Measurements from ENCODE around the gene C12orf60.

Gene C12orf60

GRCh38 chr12:14836336-14837210, 33.1 kb downstream of the C12orf60 start:
- peak overlapping the region; percentile 70 for H3K4me3 ChIP-seq (ENCODE audit: low read depth, low read length)
- H3K36me3 ChIP-seq (ENCODE audit: insufficient read depth, low read length), result no peaks in the 10 kb centered on the region
- H3K4me1 ChIP-seq (ENCODE audit: control insufficient read depth, insufficient read depth, low read length, unreplicated experiment), result peaks cover 44% of the 10 kb centered on the region
- no peaks in the 10 kb centered on the region for H3K27me3 ChIP-seq (ENCODE audit: insufficient read depth, low read length)
- H3K79me2 ChIP-seq (ENCODE audit: control insufficient read depth, insufficient read depth, low read length, unreplicated experiment), result no peaks in the 10 kb centered on the region
- H3K27ac ChIP-seq (ENCODE audit: low read depth, low read length), result peak overlapping the region; percentile 94
- H2AFZ ChIP-seq (ENCODE audit: low read length, unreplicated experiment), result peak overlapping the region; percentile 35

- peaks cover 52% of the 10 kb centered on the region for H3K4me1 ChIP-seq (ENCODE audit: control insufficient read depth, insufficient read depth, low read length, unreplicated experiment)
- H3K4me3 ChIP-seq (ENCODE audit: low read depth, low read length), result no peak overlapping the region
- no peaks in the 10 kb centered on the region for H3K36me3 ChIP-seq (ENCODE audit: insufficient read depth, low read length)
- H3K27me3 ChIP-seq (ENCODE audit: insufficient read depth, low read length), result no peaks in the 10 kb centered on the region
- no peak overlapping the region for H3K27ac ChIP-seq (ENCODE audit: low read depth, low read length)
- H2AFZ ChIP-seq (ENCODE audit: low read length, unreplicated experiment), result no peak overlapping the region
- no peaks in the 10 kb centered on the region for H3K79me2 ChIP-seq (ENCODE audit: control insufficient read depth, insufficient read depth, low read length, unreplicated experiment)
Observed at GRCh38 chr12:14839262-14839661, 35.8 kb downstream of the C12orf60 start.

- H3K4me3 ChIP-seq (ENCODE audit: low read depth, low read length), result no peak overlapping the region
- no peak overlapping the region for H2AFZ ChIP-seq (ENCODE audit: low read length, unreplicated experiment)
- no peaks in the 10 kb centered on the region for H3K79me2 ChIP-seq (ENCODE audit: control insufficient read depth, insufficient read depth, low read length, unreplicated experiment)
- H3K36me3 ChIP-seq (ENCODE audit: insufficient read depth, low read length), result no peaks in the 10 kb centered on the region
- no peaks in the 10 kb centered on the region for H3K27me3 ChIP-seq (ENCODE audit: insufficient read depth, low read length)
- no peak overlapping the region for H3K27ac ChIP-seq (ENCODE audit: low read depth, low read length)
- H3K4me1 ChIP-seq (ENCODE audit: control insufficient read depth, insufficient read depth, low read length, unreplicated experiment), result peaks cover 39% of the 10 kb centered on the region
Observed at GRCh38 chr12:14840616-14841015, 37.1 kb downstream of the C12orf60 start.

GRCh38 chr12:14841761-14842160, 38.3 kb downstream of the C12orf60 start:
- no peaks in the 10 kb centered on the region for H3K36me3 ChIP-seq (ENCODE audit: insufficient read depth, low read length)
- H3K27ac ChIP-seq (ENCODE audit: low read depth, low read length), result peak overlapping the region; percentile 84
- H3K27me3 ChIP-seq (ENCODE audit: insufficient read depth, low read length), result no peaks in the 10 kb centered on the region
- H3K4me1 ChIP-seq (ENCODE audit: control insufficient read depth, insufficient read depth, low read length, unreplicated experiment), result peaks cover 44% of the 10 kb centered on the region
- H2AFZ ChIP-seq (ENCODE audit: low read length, unreplicated experiment), result no peak overlapping the region
- H3K4me3 ChIP-seq (ENCODE audit: low read depth, low read length), result peak overlapping the region; percentile 15; the same call in 1 of the 2 replicates
- no peaks in the 10 kb centered on the region for H3K79me2 ChIP-seq (ENCODE audit: control insufficient read depth, insufficient read depth, low read length, unreplicated experiment)

- Histone ChIP-seq H3K36me3 (ENCODE audit: insufficient read depth, low read length) (no peaks in the 10 kb centered on the region), H3K27me3 (ENCODE audit: insufficient read depth, low read length) (no peaks in the 10 kb centered on the region), H3K27ac (ENCODE audit: low read depth, low read length) (peak overlapping the region; percentile 84), H2AFZ (ENCODE audit: low read length, unreplicated experiment) (peak overlapping the region; percentile 30), H3K4me1 (ENCODE audit: control insufficient read depth, insufficient read depth, low read length, unreplicated experiment) (peaks cover 41% of the 10 kb centered on the region), H3K4me3 (ENCODE audit: low read depth, low read length) (peak overlapping the region; percentile 32; the same call in 1 of the 2 replicates), H3K79me2 (ENCODE audit: control insufficient read depth, insufficient read depth, low read length, unreplicated experiment) (no peaks in the 10 kb centered on the region)
Observed at GRCh38 chr12:14842315-14842714, 38.8 kb downstream of the C12orf60 start.

GRCh38 chr12:14843425-14843887, 40.0 kb downstream of the C12orf60 start, which contains the start of gene ART4:
Gene ART4, minus strand, starts transcription at chr12:14843526. Its CDS starts 413 bp downstream, at chr12:14843113.
- Histone ChIP-seq H2AFZ (ENCODE audit: low read length, unreplicated experiment) (peak within 1 kb of the TSS; percentile 30), H3K79me2 (ENCODE audit: control insufficient read depth, insufficient read depth, low read length, unreplicated experiment) (no peaks in the 10 kb centered on the region), H3K36me3 (ENCODE audit: insufficient read depth, low read length) (no peaks in the 10 kb centered on the region), H3K27me3 (ENCODE audit: insufficient read depth, low read length) (no peaks in the 10 kb centered on the region), H3K4me3 (ENCODE audit: low read depth, low read length) (peak within 1 kb of the TSS; percentile 32; the same call in 1 of the 2 replicates), H3K27ac (ENCODE audit: low read depth, low read length) (peak within 1 kb of the TSS; percentile 84), H3K4me1 (ENCODE audit: control insufficient read depth, insufficient read depth, low read length, unreplicated experiment) (peaks cover 31% of the 10 kb centered on the region)

- Histone ChIP-seq H3K4me3 (ENCODE audit: low read depth, low read length) (no peak overlapping the region), H3K27ac (ENCODE audit: low read depth, low read length) (no peak overlapping the region), H3K79me2 (ENCODE audit: control insufficient read depth, insufficient read depth, low read length, unreplicated experiment) (no peaks in the 10 kb centered on the region), H3K4me1 (ENCODE audit: control insufficient read depth, insufficient read depth, low read length, unreplicated experiment) (peaks cover 30% of the 10 kb centered on the region), H2AFZ (ENCODE audit: low read length, unreplicated experiment) (no peak overlapping the region), H3K36me3 (ENCODE audit: insufficient read depth, low read length) (no peaks in the 10 kb centered on the region), H3K27me3 (ENCODE audit: insufficient read depth, low read length) (no peaks in the 10 kb centered on the region)
Observed at GRCh38 chr12:14844401-14844800, 40.9 kb downstream of the C12orf60 start.

- no peaks in the 10 kb centered on the region for H3K27me3 ChIP-seq (ENCODE audit: insufficient read depth, low read length)
- H3K79me2 ChIP-seq (ENCODE audit: control insufficient read depth, insufficient read depth, low read length, unreplicated experiment), result no peaks in the 10 kb centered on the region
- H3K27ac ChIP-seq (ENCODE audit: low read depth, low read length), result no peak overlapping the region
- H3K4me3 ChIP-seq (ENCODE audit: low read depth, low read length), result no peak overlapping the region
- no peaks in the 10 kb centered on the region for H3K36me3 ChIP-seq (ENCODE audit: insufficient read depth, low read length)
- peaks cover 33% of the 10 kb centered on the region for H3K4me1 ChIP-seq (ENCODE audit: control insufficient read depth, insufficient read depth, low read length, unreplicated experiment)
- H2AFZ ChIP-seq (ENCODE audit: low read length, unreplicated experiment), result peak overlapping the region; percentile 47
Observed at GRCh38 chr12:14845350-14845750, 41.9 kb downstream of the C12orf60 start.

- Histone ChIP-seq H3K79me2 (ENCODE audit: control insufficient read depth, insufficient read depth, low read length, unreplicated experiment) (no peaks in the 10 kb centered on the region), H2AFZ (ENCODE audit: low read length, unreplicated experiment) (no peak overlapping the region), H3K4me3 (ENCODE audit: low read depth, low read length) (no peak overlapping the region), H3K27me3 (ENCODE audit: insufficient read depth, low read length) (no peaks in the 10 kb centered on the region), H3K27ac (ENCODE audit: low read depth, low read length) (no peak overlapping the region), H3K4me1 (ENCODE audit: control insufficient read depth, insufficient read depth, low read length, unreplicated experiment) (peaks cover 30% of the 10 kb centered on the region), H3K36me3 (ENCODE audit: insufficient read depth, low read length) (no peaks in the 10 kb centered on the region)
Observed at GRCh38 chr12:14846042-14846587, 42.6 kb downstream of the C12orf60 start.

- Histone ChIP-seq H3K36me3 (ENCODE audit: insufficient read depth, low read length) (no peaks in the 10 kb centered on the region), H3K27me3 (ENCODE audit: insufficient read depth, low read length) (no peaks in the 10 kb centered on the region), H2AFZ (ENCODE audit: low read length, unreplicated experiment) (no peak overlapping the region), H3K27ac (ENCODE audit: low read depth, low read length) (no peak overlapping the region), H3K4me1 (ENCODE audit: control insufficient read depth, insufficient read depth, low read length, unreplicated experiment) (peaks cover 21% of the 10 kb centered on the region), H3K79me2 (ENCODE audit: control insufficient read depth, insufficient read depth, low read length, unreplicated experiment) (no peaks in the 10 kb centered on the region), H3K4me3 (ENCODE audit: low read depth, low read length) (no peak overlapping the region)
Observed at GRCh38 chr12:14846876-14847580, 43.6 kb downstream of the C12orf60 start.

All from ACC112 (cell line).